GM19438 (cell line): Measurements from ENCODE around the gene TRIB2.

ENCODE experiments used
- ATAC-seq: cut with Tn5 transposase; IDR thresholded peaks from one replicate; pipeline ENCODE4 v1.9.1; 2021; ENCODE audit warnings: low read depth; ENCODE audit not compliant: unreplicated experiment

Gene TRIB2

DNA sequence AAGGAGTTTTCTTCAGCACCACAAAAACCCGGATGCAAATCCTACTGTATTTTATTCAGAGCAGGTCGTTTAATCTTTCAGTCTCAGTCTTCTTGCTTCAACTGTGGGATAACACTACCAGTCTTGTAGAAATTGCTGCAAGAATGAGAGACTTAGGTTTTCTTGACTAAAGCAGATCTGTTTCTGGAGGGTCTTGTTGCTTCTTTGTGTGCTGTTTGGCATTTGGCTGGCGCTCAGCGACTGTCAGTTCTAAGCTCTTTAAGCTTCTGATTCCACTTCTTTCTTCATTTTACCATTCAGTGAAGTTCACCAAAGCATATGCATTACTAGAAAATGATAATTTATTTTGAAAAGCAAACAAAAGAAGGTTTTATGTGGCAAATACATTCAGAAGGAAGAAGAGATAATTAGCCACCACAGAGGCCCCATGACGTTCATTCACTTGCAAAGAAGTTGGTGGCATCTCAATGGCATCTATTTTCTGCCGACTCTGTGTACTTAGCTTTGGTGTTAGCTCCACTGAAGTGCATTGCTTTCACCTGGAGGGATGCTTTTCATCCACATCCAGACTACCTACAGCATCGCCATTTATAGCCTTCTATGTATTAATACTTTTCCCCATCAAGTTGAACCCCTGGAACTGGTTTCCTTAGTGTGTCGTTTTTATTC, 53.7 kb downstream of the TRIB2 start:
- no peak for ATAC-seq

DNA sequence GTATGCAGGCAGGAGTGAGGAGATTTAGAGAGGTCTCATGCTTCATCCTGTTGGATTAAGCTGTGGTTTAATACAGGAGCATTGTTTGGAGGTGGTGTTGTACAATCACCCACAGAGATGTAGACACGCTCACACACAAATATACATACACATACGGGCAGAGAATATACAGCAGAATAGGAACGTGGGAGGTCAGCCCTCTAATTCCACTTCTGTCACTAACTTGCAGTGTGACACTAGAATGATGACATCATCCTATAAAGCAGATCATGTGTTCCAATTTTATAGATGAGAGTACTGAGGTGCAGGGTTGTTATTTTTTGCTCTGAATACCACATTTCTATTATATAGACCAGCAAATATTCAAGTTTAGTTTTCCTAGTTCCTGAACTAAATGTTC, 54.4 kb downstream of the TRIB2 start:
- ATAC-seq, result no peak

DNA sequence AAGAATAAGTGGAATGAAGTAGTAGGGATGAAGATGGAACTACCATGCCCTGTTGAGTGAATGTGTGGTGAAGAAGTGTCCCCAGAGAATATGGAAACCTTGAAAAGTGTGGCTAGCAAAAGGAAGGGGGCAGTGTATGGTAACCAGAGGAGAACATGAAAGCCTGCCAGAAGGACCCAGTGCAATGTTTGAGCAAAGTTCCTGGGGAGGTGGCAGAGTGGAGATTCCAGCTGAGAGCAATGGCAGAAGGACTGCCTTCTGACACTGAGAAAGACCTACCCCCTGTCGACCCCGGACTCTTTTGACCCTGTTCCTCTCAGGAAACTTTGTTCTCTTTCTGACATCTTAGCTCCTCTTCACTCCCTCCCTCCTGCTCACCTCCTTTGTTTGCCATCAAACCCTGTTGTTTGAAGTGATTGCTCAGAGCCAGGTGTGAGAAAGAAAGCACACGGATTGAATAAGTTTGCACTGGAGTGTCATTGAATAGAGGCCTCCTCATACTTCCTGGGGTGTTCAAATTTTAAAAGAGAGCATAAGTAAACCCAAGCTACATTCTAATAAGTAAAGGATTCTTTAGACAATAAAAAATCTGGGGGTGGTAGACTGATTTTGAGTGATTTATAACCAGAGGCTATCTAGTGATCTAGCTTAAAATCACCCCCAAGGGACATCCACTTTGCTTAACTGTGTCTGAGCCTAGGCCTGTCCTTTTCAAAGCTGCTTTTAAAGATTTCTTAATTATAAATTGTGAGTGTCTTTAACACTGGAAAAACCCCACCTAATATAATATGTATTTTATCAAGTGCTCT, 57.1 kb downstream of the TRIB2 start:
- ATAC-seq, result no peak

DNA sequence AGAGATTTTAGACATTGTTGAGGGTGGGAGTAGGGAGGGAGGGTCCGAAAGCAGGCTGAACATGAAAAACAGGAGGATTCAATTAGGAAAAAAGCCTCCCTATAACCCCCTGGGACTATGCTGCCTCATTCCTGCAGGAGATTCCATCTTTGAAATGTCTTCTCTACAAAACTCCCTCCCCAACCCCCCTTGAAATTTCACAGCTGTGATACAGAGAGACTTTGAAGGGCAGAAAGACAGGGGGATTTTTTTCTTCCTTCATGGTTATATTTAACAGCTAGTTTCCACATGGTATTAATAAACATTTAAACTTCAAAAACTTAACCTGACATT, 57.6 kb downstream of the TRIB2 start:
- ATAC-seq, result no peak

DNA sequence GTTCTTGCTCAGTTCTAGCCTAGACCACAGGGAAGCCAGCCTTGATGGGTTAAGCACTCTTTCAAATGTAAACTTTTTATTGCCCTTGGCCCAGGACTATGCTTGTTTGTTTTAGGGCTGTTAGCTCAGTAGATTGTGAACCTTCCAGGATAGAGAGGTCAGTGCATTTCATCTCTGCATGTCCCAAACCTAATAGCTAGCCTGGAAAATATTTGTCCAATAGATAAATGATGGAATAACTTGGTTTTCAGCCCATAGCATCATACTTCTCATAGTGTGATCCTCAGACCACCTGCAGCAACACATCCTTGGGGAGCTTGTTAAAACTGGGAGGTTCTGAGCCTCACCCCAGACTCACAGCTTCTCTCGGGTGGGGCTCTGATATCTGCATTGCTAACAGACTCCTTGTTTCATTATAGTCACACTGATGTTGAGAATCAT, 59.8 kb downstream of the TRIB2 start:
- ATAC-seq, result no peak

DNA sequence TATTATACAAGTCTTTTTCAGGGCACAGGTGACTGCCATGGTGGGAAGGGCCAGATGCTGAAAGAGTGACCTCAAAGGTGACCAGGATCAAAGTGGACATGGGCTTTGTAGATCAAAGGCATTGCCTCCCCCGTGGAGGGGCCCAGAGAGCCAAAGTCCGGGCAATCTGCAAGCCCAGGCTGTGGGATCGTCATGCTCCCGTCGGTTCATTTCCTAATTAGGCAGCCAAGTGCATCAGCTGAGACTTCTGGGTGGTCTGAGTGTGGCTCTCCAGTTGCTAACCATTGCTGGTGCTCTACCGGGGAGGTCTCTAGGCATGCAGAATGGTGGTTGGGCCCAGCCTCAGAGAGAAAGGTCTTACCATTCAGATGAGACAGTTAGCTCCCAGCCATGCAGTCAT, 61.6 kb downstream of the TRIB2 start:
- ATAC-seq, result no peak

DNA sequence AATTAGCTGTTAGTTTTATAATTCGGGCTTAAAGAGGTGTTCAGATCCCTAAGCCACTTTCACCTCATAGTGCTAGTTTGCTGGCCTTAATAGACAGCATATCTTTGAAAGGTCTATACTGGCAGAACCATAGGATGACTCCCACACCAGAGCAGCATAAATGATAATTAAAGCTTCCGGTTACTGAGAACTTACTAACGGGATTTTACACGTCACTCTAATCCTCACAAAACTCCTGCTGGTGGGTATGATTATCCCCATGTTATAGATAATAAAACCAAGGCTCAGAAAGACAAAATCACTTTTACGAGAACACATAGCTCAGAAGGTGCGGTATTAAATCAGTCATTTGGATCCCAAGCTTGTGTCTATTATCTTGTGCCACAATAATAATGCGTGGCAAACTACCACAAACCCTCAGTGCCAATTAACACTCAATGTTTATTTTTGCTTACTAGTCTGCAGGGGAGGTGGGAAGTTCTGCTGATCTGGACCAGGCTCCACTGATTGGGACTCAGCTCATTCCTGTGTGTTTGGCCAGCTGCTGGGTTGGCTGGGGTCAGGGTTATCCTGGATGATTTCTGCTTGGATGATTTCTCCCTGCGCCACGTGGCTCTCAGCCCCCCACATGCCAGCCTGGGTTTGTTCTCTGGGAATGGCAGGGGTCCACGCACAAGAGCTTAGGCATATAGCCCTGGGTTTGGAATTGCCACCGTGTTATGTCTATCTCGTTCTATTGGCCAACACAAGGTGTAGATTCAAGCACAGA, 62.3 kb downstream of the TRIB2 start:
- no peak for ATAC-seq

DNA sequence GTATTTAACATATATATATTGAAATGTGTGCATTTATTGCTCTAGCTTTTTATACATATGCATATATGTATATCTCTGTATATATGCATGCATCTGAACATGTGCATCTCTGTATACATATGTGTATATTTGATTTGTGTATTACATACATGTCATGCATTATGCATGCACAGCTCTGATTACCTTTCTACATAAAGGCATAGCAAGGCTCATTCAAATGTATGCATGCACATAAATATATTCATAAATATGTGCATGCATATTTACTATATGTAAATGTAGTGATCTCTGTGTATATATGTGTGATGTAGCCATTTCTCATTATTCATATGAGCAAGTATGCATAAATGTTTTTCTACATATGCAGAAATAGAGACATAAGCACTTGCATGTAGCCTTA, 64.6 kb downstream of the TRIB2 start:
- ATAC-seq, result no peak

DNA sequence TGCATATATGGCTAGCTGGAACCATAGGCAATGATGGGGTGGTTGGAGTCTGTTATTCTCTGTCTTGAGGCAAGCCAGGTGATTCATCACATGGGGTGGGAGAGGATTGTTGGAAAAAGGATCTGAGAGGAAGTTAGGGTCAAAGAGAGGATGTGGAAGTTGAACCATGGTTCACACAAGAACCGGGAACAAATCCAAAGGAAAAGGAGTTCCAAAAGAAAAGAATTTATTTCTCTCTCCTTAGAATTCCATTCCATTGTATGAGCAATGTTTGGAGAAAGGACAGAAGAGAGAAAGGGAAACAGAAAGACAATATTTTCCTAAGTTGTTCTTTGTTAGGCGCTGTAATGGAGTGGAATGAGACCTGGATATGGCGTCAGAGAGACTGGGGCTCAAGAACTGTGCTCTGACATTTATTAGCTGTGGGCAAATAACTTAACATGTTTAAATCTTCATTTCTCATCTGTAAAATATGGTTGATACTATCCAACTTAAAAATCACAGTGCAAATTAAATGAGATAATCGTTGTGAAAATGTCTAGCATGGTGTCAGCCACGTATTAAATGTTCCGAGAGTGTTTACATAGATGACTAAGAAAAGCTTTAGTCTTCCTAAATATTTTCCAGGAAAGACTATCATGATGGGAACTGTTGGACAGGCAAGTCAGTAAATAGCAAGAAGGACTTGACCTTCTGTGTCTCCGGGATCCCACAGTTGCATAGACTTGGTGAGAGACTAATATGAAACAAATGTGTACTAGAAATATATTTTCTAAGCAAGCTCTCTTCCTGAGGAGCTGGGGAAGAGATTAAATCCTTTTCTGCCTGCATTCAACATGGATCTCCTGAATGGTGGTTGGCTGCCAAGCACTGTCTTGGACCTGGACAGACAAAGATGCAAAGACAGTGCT, 71.4 kb downstream of the TRIB2 start:
- ATAC-seq, result no peak

DNA sequence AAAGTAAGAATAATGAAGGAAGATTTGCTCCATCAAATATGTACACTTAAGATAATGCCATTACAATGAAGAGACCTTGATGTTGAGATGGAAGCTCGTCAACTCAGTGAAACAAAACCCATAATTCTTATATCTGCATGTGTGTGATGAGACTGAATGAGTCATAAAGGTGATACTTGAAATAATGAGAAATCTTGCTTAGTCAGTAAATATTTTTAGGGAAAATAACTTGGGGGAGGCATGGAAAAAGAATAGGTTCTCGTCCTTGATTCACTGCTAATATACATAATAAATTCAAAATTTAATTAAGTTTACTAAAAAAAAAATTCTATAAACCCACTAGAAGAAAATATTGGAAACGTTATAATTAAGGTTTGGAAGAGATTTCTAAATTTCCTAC, 75.2 kb downstream of the TRIB2 start:
- no peak for ATAC-seq
